ENCODE measurements around the gene IGLL5.

IGLL5 gene

GRCh38 chr22:22941831-22942510 is 54.4 kb downstream of the IGLL5 start:
- no peak for DNase-seq

DNA sequence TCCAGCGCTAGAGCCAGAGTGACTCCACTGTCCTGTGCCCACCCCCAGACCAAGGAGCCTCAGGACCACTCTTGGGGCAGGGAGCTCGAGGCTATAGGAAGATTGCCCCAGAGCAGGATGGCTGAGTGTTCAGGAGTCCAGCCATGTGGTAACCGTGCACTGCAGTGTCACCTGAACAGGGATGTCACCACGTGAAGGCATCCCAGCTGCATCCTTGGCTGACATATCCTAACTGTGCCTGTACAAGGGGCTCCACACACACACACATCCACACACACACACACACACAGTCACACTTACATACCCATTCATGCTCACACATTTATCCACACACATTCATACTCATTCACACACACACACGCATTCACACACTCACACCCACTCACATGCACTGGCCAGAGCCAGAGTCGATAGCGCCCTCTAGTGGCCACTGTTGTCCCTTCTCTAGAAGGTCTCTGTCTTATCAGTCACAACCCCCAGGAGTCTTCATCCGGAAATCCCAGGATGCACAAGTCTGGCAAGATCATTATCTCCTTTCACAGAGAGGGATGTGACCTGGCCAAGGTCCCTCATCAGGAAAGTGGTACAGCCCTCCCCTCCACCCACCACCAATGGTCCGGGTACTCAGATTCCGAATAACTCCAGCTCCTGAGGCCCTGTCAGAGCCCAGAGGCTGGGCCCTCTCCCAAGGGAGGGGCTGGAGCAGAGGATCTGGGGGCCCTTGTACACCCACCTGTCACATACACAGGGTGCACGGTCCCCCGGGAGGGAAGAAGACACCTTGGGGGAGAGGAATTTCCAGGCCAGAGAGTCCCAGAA is 55.1 kb downstream of the IGLL5 start:
- no peak for DNase-seq

- no peak for DNase-seq
These were observed 56.1 kb downstream of the IGLL5 start for GRCh38 chr22:22943521-22944267.

DNA sequence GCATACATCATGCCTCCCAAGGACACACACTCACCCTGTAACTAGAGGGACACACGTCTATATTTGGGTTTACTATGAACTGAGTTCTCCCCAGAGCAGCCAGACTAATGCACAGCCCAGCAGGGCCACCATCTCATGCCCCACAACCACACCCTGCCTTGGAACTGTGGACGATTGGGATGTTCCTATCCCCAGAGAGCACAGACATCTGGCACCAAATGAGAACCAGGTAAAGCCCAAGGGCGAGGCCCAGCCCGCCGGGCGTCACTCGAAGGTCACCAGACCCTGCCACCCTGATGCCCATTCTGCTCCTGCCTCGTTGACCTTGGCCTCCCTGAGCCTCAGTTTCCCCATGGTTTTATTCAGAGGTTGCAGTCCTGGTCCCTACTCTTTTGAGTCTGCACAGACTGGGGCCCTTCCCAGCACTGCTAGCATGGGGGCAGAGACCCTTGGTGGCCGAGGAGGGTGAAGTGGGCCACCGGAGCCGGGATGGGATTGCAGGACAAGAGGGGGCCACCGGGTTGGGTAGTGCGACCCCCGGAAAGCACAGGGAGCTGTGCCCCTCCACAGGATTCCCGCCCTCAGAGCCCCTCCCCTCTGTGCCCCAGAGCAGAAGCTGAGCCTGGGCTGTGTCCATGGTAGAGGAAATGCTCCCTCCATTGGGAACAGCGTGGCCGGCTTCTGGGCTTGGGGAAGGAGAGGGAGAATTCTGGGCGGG is 56.8 kb downstream of the IGLL5 start:
- DNase-seq, result no peak

- DNase-seq, result no peak
These were observed 57.6 kb downstream of the IGLL5 start for GRCh38 chr22:22945195-22945594.
